H9 (cell line): ENCODE results near the gene GLS. TPM values are rescaled to one million over a fixed set of nuclear protein-coding genes. Genes with fewer than 3 reads are reported as not detected.

ENCODE experiments used
- DNase-seq: peaks from one replicate; pipeline ENCODE4 v3.0.0-alpha.2; 2017
- H2AFZ ChIP-seq: one replicate; pipeline ENCODE4 v1.6.1; 2013; ENCODE audit warnings: mild to moderate bottlenecking, low read length, control low read depth, moderate library complexity
- H2AK5ac ChIP-seq: 2 replicates; pipeline ENCODE4 v1.6.1; 2013; ENCODE audit warnings: low read length, control low read depth, mixed read lengths; ENCODE audit not compliant: insufficient read length
- H2BK120ac ChIP-seq: one replicate; pipeline ENCODE4 v1.6.1; 2013; ENCODE audit warnings: low read depth, mild to moderate bottlenecking, low read length, control low read depth, inconsistent platforms; ENCODE audit not compliant: poor library complexity, severe bottlenecking
- H2BK12ac ChIP-seq: 2 replicates; pipeline ENCODE4 v1.6.1; 2013; ENCODE audit warnings: low read length, control low read depth, mixed read lengths, low read depth; ENCODE audit not compliant: insufficient read length
- H2BK15ac ChIP-seq: 2 replicates; pipeline ENCODE4 v1.6.1; 2013; ENCODE audit warnings: low read depth, low read length, control low read depth
- H2BK20ac ChIP-seq: one replicate; pipeline ENCODE4 v1.6.1; 2013; ENCODE audit warnings: low read depth, mild to moderate bottlenecking, low read length, control low read depth, inconsistent platforms; ENCODE audit not compliant: poor library complexity, severe bottlenecking
- H2BK5ac ChIP-seq: 2 replicates; pipeline ENCODE4 v1.6.1; 2013; ENCODE audit warnings: low read length, control low read depth, mixed read lengths; ENCODE audit not compliant: insufficient read length
- H3K14ac ChIP-seq: 2 replicates; pipeline ENCODE4 v1.6.1; 2013; ENCODE audit warnings: low read length, control low read depth; ENCODE audit not compliant: insufficient read depth
- H3K18ac ChIP-seq: 2 replicates; pipeline ENCODE4 v1.6.1; 2013; ENCODE audit warnings: low read depth, mild to moderate bottlenecking, mixed read lengths, low read length, control low read depth; ENCODE audit not compliant: insufficient read length
- H3K23ac ChIP-seq: 2 replicates; pipeline ENCODE4 v1.6.1; 2013; ENCODE audit warnings: low read length, control low read depth, mixed read lengths, low read depth; ENCODE audit not compliant: insufficient read length
- H3K23me2 ChIP-seq: 2 replicates; pipeline ENCODE4 v1.6.1; 2013; ENCODE audit warnings: low read depth, mild to moderate bottlenecking, mixed read lengths, low read length, control low read depth; ENCODE audit not compliant: insufficient read length, poor library complexity, severe bottlenecking
- H3K27ac ChIP-seq: 2 replicates; pipeline ENCODE4 v1.5.1; 2013; ENCODE audit warnings: low read length, control low read depth, mixed read lengths, low read depth; ENCODE audit not compliant: insufficient read length
- H3K27me3 ChIP-seq: 2 replicates; pipeline ENCODE4 v1.6.1; 2013; ENCODE audit warnings: low read length, control low read depth, inconsistent platforms; ENCODE audit not compliant: insufficient read depth
- H3K4ac ChIP-seq: 2 replicates; pipeline ENCODE4 v1.6.1; 2013; ENCODE audit warnings: low read depth, mild to moderate bottlenecking, control low read depth, inconsistent platforms, low read length, moderate library complexity
- H3K4me1 ChIP-seq: 2 replicates; pipeline ENCODE4 v1.6.1; 2013; ENCODE audit warnings: low read length, control low read depth, inconsistent platforms; ENCODE audit not compliant: insufficient read depth
- H3K4me2 ChIP-seq: 2 replicates; pipeline ENCODE4 v1.6.1; 2013; ENCODE audit warnings: low read length, control low read depth, mixed read lengths; ENCODE audit not compliant: insufficient read length, insufficient read depth
- H3K56ac ChIP-seq: 2 replicates; pipeline ENCODE4 v1.6.1; 2013; ENCODE audit warnings: low read depth, mild to moderate bottlenecking, mixed read lengths, low read length, control low read depth; ENCODE audit not compliant: insufficient read length
- H3K79me1 ChIP-seq: 2 replicates; pipeline ENCODE4 v1.6.1; 2013; ENCODE audit warnings: low read depth, mild to moderate bottlenecking, moderate library complexity, low read length, control low read depth, inconsistent platforms; ENCODE audit not compliant: insufficient read depth, poor library complexity, severe bottlenecking
- H3K79me2 ChIP-seq: 2 replicates; pipeline ENCODE4 v1.6.1; 2013; ENCODE audit warnings: low read length, control low read depth, inconsistent platforms; ENCODE audit not compliant: insufficient read depth
- H3K9ac ChIP-seq: 2 replicates; pipeline ENCODE4 v1.6.1; 2013; ENCODE audit warnings: low read length, control low read depth, mixed read lengths; ENCODE audit not compliant: insufficient read length; ENCODE audit errors: extremely low read depth
- H3K9me3 ChIP-seq: one replicate; pipeline ENCODE4 v1.6.1; 2013; ENCODE audit warnings: low read depth, low read length, inconsistent platforms; ENCODE audit not compliant: control insufficient read depth
- H3T11ph ChIP-seq: one replicate; pipeline ENCODE4 v1.6.1; 2013; ENCODE audit warnings: mild to moderate bottlenecking, low read length, control low read depth, inconsistent platforms
- H4K20me1 ChIP-seq: one replicate; pipeline ENCODE4 v1.6.1; 2013; ENCODE audit not compliant: control insufficient read depth, insufficient read length, insufficient read depth
- H4K5ac ChIP-seq: 2 replicates; pipeline ENCODE4 v1.6.1; 2013; ENCODE audit warnings: low read depth, mild to moderate bottlenecking, mixed read lengths, low read length, control low read depth; ENCODE audit not compliant: insufficient read length
- H4K8ac ChIP-seq: replicated peaks from 2 replicates; pipeline ENCODE4 v1.6.1; 2013; ENCODE audit warnings: low read length, control low read depth, mixed read lengths, low read depth; ENCODE audit not compliant: insufficient read length
- H4K91ac ChIP-seq: 2 replicates; pipeline ENCODE4 v1.6.1; 2013; ENCODE audit warnings: low read depth, mild to moderate bottlenecking, moderate library complexity, mixed read lengths, low read length, control low read depth; ENCODE audit not compliant: insufficient read length
- H3K27ac Mint-ChIP-seq, 3 experiments: 2 replicates in 2 of 3; 3 replicates in 1 of 3; pipeline ENCODE4 v1.8.0; 2020 to 2021; ENCODE audit warnings: mixed read lengths in 3 of 3, mild to moderate bottlenecking in 1 of 3, moderate library complexity in 1 of 3
- H3K27me3 Mint-ChIP-seq: 2 replicates; pipeline ENCODE4 v1.8.0; 2021; ENCODE audit warnings: low read depth, mild to moderate bottlenecking, moderate library complexity, mixed read lengths
- H3K36me3 Mint-ChIP-seq, 3 experiments: 2 replicates in 2 of 3; 3 replicates in 1 of 3; pipeline ENCODE4 v1.8.0; 2020 to 2021; ENCODE audit warnings: low read depth in 3 of 3, mixed read lengths in 3 of 3; ENCODE audit not compliant: insufficient read depth in 1 of 3
- H3K4me1 Mint-ChIP-seq, 2 experiments: 2 replicates each; pipeline ENCODE4 v1.8.0; 2020; ENCODE audit warnings: mixed read lengths in 2 of 2
- H3K4me3 Mint-ChIP-seq, 2 experiments: 2 replicates in 1 of 2; 3 replicates in 1 of 2; pipeline ENCODE4 v1.8.0; 2020 to 2021; ENCODE audit warnings: mild to moderate bottlenecking in 2 of 2, mixed read lengths in 2 of 2, moderate library complexity in 1 of 2
- H3K9me3 Mint-ChIP-seq, 2 experiments: 2 replicates in 1 of 2; 3 replicates in 1 of 2; pipeline ENCODE4 v1.8.0; 2020; ENCODE audit warnings: mild to moderate bottlenecking in 2 of 2, mixed read lengths in 2 of 2, moderate library complexity in 1 of 2
- WGBS: extraction: QIAGEN DNeasy Blood & Tissue Kit; methylation state at CpG from one replicate; pipeline ENCODE4 v1.1.7; 2013; ENCODE audit warnings: missing lambda C conversion rate, low lambda C conversion rate, mixed read lengths; ENCODE audit not compliant: insufficient read length; ENCODE audit errors: extremely low coverage; 5-methylcytosine and 5-hydroxymethylcytosine counted together
- total RNA-seq: library from RNA; stranded (reverse); gene quantifications from 2 replicates; pipeline ENCODE4 v1.2.1, GENCODE V29; 2021
- TF ChIP-seq, protein P1 (sequence below): fragments of 200-600 bp; sonication (generic); conservative IDR thresholded peaks from 3 replicates; pipeline ENCODE4 v1.8.0; 2021; ENCODE audit warnings: antibody characterized with exemption, mild to moderate bottlenecking

Gene GLS
- total RNA-seq, 1 experiment from 2014 or later: 69.3 TPM

DNA sequence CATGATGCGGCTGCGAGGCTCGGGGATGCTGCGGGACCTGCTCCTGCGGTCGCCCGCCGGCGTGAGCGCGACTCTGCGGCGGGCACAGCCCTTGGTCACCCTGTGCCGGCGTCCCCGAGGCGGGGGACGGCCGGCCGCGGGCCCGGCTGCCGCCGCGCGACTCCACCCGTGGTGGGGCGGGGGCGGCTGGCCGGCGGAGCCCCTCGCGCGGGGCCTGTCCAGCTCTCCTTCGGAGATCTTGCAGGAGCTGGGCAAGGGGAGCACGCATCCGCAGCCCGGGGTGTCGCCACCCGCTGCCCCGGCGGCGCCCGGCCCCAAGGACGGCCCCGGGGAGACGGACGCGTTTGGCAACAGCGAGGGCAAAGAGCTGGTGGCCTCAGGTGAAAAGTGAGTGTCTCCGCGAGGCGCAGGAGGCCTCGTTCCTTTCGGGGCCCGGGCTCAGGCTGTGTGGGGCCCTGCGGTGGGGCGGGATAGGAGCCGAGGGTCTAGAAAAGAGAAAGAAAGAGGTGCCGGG, 520 bp downstream of the GLS start:
- H3K18ac ChIP-seq: no peak overlapping the region
- H3K4me1 Mint-ChIP-seq: peaks cover 26 to 33% of the 10 kb centered on the region in 2 experiments
- H3K56ac ChIP-seq: no peak overlapping the region
- H3T11ph ChIP-seq: no peak overlapping the region
- no peaks in the 10 kb centered on the region for H4K20me1 ChIP-seq
- H4K8ac ChIP-seq: no peak overlapping the region
- peak overlapping the region; percentile 63; the same call in 1 of the 2 replicates for H3K14ac ChIP-seq
- peaks cover 5 to 19% (median 7%) of the 10 kb centered on the region in 3 experiments; a peak in 6 of 7 replicates for H3K36me3 Mint-ChIP-seq
- H2BK5ac ChIP-seq: no peak overlapping the region
- H2BK20ac ChIP-seq: no peak overlapping the region
- H3K79me2 ChIP-seq: peaks cover 25% of the 10 kb centered on the region; the same call in 1 of the 2 replicates
- H3K4me3 Mint-ChIP-seq: peak overlapping the region; percentile 89 to 96
- H3K27ac Mint-ChIP-seq: no peak overlapping the region; a peak in 1 of 7 replicates
- H2AK5ac ChIP-seq: no peak overlapping the region
- H3K9ac ChIP-seq: peak overlapping the region; percentile 66
- no peak for DNase-seq
- H2BK120ac ChIP-seq: no peak overlapping the region
- H3K27me3 Mint-ChIP-seq: no peaks in the 10 kb centered on the region
- no peak overlapping the region for H2BK15ac ChIP-seq
- no peak overlapping the region for H2BK12ac ChIP-seq
- H3K23me2 ChIP-seq: peaks cover 10% of the 10 kb centered on the region
- H3K27ac ChIP-seq: no peak overlapping the region
- H3K4me2 ChIP-seq: peak overlapping the region; percentile 92
- no peaks in the 10 kb centered on the region; the same call in 1 of the 2 replicates for H3K4me1 ChIP-seq
- no peaks in the 10 kb centered on the region for H3K27me3 ChIP-seq
- WGBS: no CpG with 5 or more reads among the region's 60 CpGs
- H2AFZ ChIP-seq: no peak overlapping the region
- H3K4ac ChIP-seq: no peak overlapping the region
- H3K79me1 ChIP-seq: no peaks in the 10 kb centered on the region
- no peaks in the 10 kb centered on the region for H3K9me3 Mint-ChIP-seq
- no peak overlapping the region for H4K5ac ChIP-seq
- H3K9me3 ChIP-seq: no peaks in the 10 kb centered on the region
- H3K23ac ChIP-seq: no peak overlapping the region
- H4K91ac ChIP-seq: no peak overlapping the region
- TF ChIP-seq, protein P1, sequence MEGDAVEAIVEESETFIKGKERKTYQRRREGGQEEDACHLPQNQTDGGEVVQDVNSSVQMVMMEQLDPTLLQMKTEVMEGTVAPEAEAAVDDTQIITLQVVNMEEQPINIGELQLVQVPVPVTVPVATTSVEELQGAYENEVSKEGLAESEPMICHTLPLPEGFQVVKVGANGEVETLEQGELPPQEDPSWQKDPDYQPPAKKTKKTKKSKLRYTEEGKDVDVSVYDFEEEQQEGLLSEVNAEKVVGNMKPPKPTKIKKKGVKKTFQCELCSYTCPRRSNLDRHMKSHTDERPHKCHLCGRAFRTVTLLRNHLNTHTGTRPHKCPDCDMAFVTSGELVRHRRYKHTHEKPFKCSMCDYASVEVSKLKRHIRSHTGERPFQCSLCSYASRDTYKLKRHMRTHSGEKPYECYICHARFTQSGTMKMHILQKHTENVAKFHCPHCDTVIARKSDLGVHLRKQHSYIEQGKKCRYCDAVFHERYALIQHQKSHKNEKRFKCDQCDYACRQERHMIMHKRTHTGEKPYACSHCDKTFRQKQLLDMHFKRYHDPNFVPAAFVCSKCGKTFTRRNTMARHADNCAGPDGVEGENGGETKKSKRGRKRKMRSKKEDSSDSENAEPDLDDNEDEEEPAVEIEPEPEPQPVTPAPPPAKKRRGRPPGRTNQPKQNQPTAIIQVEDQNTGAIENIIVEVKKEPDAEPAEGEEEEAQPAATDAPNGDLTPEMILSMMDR: no peak
